Glutamatergic neuron (in vitro differentiated cells): ENCODE measurements around the gene PCDHA9. TPM values are rescaled to one million over a fixed set of nuclear protein-coding genes. Genes with fewer than 3 reads are reported as not detected.
A peak's percentile ranks its signal among the peaks of the same experiment; 100 is the strongest.

Experiments used
- DNase-seq: peaks from one replicate; pipeline ENCODE4 v3.0.0; 2022
- H3K27ac Mint-ChIP-seq: one replicate; pipeline ENCODE4 v1.8.0; 2020; ENCODE audit warnings: mild to moderate bottlenecking, mixed read lengths, inconsistent platforms; ENCODE audit not compliant: unreplicated experiment
- H3K27me3 Mint-ChIP-seq: one replicate; pipeline ENCODE4 v1.8.0; 2020; ENCODE audit warnings: mild to moderate bottlenecking, moderate library complexity, mixed read lengths, inconsistent platforms; ENCODE audit not compliant: unreplicated experiment
- H3K36me3 Mint-ChIP-seq: one replicate; pipeline ENCODE4 v1.8.0; 2020; ENCODE audit warnings: mild to moderate bottlenecking, mixed read lengths, inconsistent platforms; ENCODE audit not compliant: unreplicated experiment
- H3K4me1 Mint-ChIP-seq: one replicate; pipeline ENCODE4 v1.8.0; 2020; ENCODE audit warnings: mild to moderate bottlenecking, low read depth, mixed read lengths, inconsistent platforms; ENCODE audit not compliant: unreplicated experiment
- H3K4me3 Mint-ChIP-seq: one replicate; pipeline ENCODE4 v1.8.0; 2020; ENCODE audit warnings: mild to moderate bottlenecking, mixed read lengths, inconsistent platforms; ENCODE audit not compliant: unreplicated experiment
- H3K9me3 Mint-ChIP-seq: one replicate; pipeline ENCODE4 v1.8.0; 2020; ENCODE audit warnings: mild to moderate bottlenecking, moderate library complexity, mixed read lengths, inconsistent platforms; ENCODE audit not compliant: unreplicated experiment
- CTCF ChIP-seq: fragments of 200-600 bp; sonication (generic); IDR thresholded peaks from one replicate; pipeline ENCODE4 v1.5.0; 2021; ENCODE audit not compliant: partially characterized antibody, unreplicated experiment
- total RNA-seq: library from RNA; stranded (reverse); fragmentation: NEBNext Ultra II Directional; extraction: Animal tissue kit (Norgen Biotek cat#: 25700); gene quantifications from one replicate; pipeline ENCODE4 v1.2.1, GENCODE V29; 2021; ENCODE audit not compliant: unreplicated experiment

Gene PCDHA9
- total RNA-seq, 1 donor from 2014 or later, result 18.9 TPM

- Mint-ChIP-seq H3K4me3 (peak within 1 kb of the TSS; percentile 86), H3K27ac (peak within 1 kb of the TSS; percentile 99), H3K36me3 (peaks cover 48% of the 10 kb centered on the region), H3K9me3 (peaks cover 24% of the 10 kb centered on the region), H3K4me1 (peaks cover 8% of the 10 kb centered on the region), H3K27me3 (peaks cover 10% of the 10 kb centered on the region)
- TF ChIP-seq CTCF, result peak; percentile 57
- DNase-seq, result no peak
Observed at GRCh38 chr5:140855772-140856674, 7.8 kb downstream of the PCDHA9 start, which contains the start of gene PCDHA10. PCDHA10 (plus strand) TSS chr5:140855897; CDS start chr5:140856049, 152 bp downstream.

GRCh38 chr5:140857177-140857986, 9.2 kb downstream of the PCDHA9 start:
- Mint-ChIP-seq H3K36me3 (peaks cover 62% of the 10 kb centered on the region), H3K4me1 (peaks cover 8% of the 10 kb centered on the region), H3K27ac (peak overlapping the region; percentile 99), H3K9me3 (peaks cover 34% of the 10 kb centered on the region), H3K4me3 (peak overlapping the region; percentile 86), H3K27me3 (peaks cover 10% of the 10 kb centered on the region)
- DNase-seq, result no peak
- no peak for TF ChIP-seq CTCF

GRCh38 chr5:140857987-140858240, 9.7 kb downstream of the PCDHA9 start:
- TF ChIP-seq CTCF, result no peak

GRCh38 chr5:140862441-140863295, 14.5 kb downstream of the PCDHA9 start:
- Mint-ChIP-seq H3K4me1 (peaks cover 3% of the 10 kb centered on the region), H3K36me3 (peaks cover 59% of the 10 kb centered on the region), H3K27ac (no peak overlapping the region), H3K4me3 (no peak overlapping the region), H3K27me3 (peaks cover 5% of the 10 kb centered on the region), H3K9me3 (peaks cover 24% of the 10 kb centered on the region)
- DNase-seq, result no peak
- no peak for TF ChIP-seq CTCF

More at GRCh38 chr5:140857987-140858240, 9.7 kb downstream of the PCDHA9 start:
- Mint-ChIP-seq H3K4me3 (no peak overlapping the region), H3K9me3 (peaks cover 34% of the 10 kb centered on the region), H3K27me3 (peaks cover 10% of the 10 kb centered on the region), H3K27ac (no peak overlapping the region), H3K4me1 (peaks cover 8% of the 10 kb centered on the region), H3K36me3 (peaks cover 67% of the 10 kb centered on the region)
- DNase-seq, result no peak
